Measurements from ENCODE around the gene CDKAL1.

CDKAL1 gene

DNA sequence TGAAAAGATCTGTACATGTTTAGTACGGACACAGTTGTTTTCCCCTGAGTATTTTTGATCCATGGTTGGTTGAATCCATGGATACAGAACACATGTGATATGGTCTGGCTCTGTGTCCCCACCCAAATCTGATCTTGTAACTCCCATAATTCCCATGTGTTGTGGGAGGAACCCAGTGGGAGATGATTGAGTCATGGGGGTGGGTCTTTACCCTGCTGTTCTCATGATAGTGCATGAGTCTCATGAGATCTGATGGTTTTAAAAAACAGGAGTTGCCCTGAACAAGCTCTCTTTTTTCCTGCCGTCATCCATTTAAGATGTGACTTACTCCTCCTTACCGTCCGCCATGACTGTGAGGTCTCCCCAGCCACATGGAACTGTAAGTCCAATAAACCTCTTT is 139.2 kb downstream of the CDKAL1 start:
- ATAC-seq = no peak

DNA sequence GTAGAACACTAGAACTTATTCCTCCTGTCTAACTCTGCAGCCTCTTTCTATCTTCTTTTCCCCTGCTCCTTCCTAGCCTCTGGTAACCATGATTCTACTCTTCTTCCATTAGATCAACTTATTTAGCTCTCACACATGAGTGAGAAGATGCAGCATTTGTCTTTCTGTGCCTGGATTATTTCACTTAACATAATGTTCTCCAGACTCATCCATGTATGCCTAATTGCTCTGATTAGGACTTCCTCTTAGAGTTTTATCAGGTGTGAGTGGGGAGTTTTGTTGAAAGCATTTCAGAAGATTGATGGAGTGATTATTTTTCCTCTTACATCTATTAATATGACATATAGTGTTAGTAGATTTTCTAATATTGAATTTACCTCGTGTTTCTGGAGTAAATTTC is 140.4 kb downstream of the CDKAL1 start:
- TF ChIP-seq ZC3H10 (CRISPR knock-in tag; IDR thresholded peaks at IDR 0.05) (no peak), ESRRG (CRISPR knock-in tag; IDR thresholded peaks at IDR 0.05) (no peak), TOX (CRISPR knock-in tag; IDR thresholded peaks at IDR 0.05; ENCODE audit: borderline replicate concordance) (no peak), TCF4 (CRISPR knock-in tag; IDR thresholded peaks at IDR 0.05; ENCODE audit: borderline replicate concordance) (peak; percentile 89), ZNF565 (CRISPR knock-in tag; conservative IDR thresholded peaks at IDR 0.05; ENCODE audit: low read depth) (no peak), PPARA (CRISPR knock-in tag; IDR thresholded peaks at IDR 0.05; ENCODE audit: borderline replicate concordance) (no peak), ARNTL (CRISPR knock-in tag; IDR thresholded peaks at IDR 0.05; ENCODE audit: borderline replicate concordance, low read depth) (no peak), OSR1 (CRISPR knock-in tag; IDR thresholded peaks at IDR 0.05) (no peak), BACH2 (CRISPR knock-in tag; IDR thresholded peaks at IDR 0.05; ENCODE audit: borderline replicate concordance) (no peak), ISL1 (CRISPR knock-in tag; IDR thresholded peaks at IDR 0.05) (peak; percentile 49), ZNF8 (CRISPR knock-in tag; IDR thresholded peaks at IDR 0.05) (no peak), RARB (CRISPR knock-in tag; IDR thresholded peaks at IDR 0.05) (no peak), ZNF70 (CRISPR knock-in tag; IDR thresholded peaks at IDR 0.05) (no peak), SNAI2 (CRISPR knock-in tag; IDR thresholded peaks at IDR 0.05) (no peak), ZFP3 (CRISPR knock-in tag; IDR thresholded peaks at IDR 0.05) (no peak), ZFP30 (CRISPR knock-in tag; IDR thresholded peaks at IDR 0.05) (no peak), CSDC2 (CRISPR knock-in tag; IDR thresholded peaks at IDR 0.05) (no peak), GLIS3 (CRISPR knock-in tag; IDR thresholded peaks at IDR 0.05) (no peak)
- TF ChIP-seq, protein P1, sequence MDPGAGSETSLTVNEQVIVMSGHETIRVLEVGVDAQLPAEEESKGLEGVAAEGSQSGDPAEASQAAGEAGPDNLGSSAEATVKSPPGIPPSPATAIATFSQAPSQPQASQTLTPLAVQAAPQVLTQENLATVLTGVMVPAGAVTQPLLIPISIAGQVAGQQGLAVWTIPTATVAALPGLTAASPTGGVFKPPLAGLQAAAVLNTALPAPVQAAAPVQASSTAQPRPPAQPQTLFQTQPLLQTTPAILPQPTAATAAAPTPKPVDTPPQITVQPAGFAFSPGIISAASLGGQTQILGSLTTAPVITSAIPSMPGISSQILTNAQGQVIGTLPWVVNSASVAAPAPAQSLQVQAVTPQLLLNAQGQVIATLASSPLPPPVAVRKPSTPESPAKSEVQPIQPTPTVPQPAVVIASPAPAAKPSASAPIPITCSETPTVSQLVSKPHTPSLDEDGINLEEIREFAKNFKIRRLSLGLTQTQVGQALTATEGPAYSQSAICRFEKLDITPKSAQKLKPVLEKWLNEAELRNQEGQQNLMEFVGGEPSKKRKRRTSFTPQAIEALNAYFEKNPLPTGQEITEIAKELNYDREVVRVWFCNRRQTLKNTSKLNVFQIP (CRISPR knock-in tag; IDR thresholded peaks at IDR 0.05; ENCODE audit: borderline replicate concordance, low read depth) = no peak
- TF ChIP-seq, protein P2, sequence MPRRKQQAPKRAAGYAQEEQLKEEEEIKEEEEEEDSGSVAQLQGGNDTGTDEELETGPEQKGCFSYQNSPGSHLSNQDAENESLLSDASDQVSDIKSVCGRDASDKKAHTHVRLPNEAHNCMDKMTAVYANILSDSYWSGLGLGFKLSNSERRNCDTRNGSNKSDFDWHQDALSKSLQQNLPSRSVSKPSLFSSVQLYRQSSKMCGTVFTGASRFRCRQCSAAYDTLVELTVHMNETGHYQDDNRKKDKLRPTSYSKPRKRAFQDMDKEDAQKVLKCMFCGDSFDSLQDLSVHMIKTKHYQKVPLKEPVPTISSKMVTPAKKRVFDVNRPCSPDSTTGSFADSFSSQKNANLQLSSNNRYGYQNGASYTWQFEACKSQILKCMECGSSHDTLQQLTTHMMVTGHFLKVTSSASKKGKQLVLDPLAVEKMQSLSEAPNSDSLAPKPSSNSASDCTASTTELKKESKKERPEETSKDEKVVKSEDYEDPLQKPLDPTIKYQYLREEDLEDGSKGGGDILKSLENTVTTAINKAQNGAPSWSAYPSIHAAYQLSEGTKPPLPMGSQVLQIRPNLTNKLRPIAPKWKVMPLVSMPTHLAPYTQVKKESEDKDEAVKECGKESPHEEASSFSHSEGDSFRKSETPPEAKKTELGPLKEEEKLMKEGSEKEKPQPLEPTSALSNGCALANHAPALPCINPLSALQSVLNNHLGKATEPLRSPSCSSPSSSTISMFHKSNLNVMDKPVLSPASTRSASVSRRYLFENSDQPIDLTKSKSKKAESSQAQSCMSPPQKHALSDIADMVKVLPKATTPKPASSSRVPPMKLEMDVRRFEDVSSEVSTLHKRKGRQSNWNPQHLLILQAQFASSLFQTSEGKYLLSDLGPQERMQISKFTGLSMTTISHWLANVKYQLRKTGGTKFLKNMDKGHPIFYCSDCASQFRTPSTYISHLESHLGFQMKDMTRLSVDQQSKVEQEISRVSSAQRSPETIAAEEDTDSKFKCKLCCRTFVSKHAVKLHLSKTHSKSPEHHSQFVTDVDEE (CRISPR knock-in tag; IDR thresholded peaks at IDR 0.05) = peak; percentile 60; the same call in 1 of the 2 replicates
- TF ChIP-seq, protein P3, sequence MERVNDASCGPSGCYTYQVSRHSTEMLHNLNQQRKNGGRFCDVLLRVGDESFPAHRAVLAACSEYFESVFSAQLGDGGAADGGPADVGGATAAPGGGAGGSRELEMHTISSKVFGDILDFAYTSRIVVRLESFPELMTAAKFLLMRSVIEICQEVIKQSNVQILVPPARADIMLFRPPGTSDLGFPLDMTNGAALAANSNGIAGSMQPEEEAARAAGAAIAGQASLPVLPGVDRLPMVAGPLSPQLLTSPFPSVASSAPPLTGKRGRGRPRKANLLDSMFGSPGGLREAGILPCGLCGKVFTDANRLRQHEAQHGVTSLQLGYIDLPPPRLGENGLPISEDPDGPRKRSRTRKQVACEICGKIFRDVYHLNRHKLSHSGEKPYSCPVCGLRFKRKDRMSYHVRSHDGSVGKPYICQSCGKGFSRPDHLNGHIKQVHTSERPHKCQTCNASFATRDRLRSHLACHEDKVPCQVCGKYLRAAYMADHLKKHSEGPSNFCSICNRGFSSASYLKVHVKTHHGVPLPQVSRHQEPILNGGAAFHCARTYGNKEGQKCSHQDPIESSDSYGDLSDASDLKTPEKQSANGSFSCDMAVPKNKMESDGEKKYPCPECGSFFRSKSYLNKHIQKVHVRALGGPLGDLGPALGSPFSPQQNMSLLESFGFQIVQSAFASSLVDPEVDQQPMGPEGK (CRISPR knock-in tag; IDR thresholded peaks at IDR 0.05; ENCODE audit: borderline replicate concordance) = no peak
- TF ChIP-seq, protein P4, sequence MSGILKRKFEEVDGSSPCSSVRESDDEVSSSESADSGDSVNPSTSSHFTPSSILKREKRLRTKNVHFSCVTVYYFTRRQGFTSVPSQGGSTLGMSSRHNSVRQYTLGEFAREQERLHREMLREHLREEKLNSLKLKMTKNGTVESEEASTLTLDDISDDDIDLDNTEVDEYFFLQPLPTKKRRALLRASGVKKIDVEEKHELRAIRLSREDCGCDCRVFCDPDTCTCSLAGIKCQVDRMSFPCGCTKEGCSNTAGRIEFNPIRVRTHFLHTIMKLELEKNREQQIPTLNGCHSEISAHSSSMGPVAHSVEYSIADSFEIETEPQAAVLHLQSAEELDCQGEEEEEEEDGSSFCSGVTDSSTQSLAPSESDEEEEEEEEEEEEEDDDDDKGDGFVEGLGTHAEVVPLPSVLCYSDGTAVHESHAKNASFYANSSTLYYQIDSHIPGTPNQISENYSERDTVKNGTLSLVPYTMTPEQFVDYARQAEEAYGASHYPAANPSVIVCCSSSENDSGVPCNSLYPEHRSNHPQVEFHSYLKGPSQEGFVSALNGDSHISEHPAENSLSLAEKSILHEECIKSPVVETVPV (CRISPR knock-in tag; IDR thresholded peaks at IDR 0.05) = no peak
- TF ChIP-seq, protein P5, sequence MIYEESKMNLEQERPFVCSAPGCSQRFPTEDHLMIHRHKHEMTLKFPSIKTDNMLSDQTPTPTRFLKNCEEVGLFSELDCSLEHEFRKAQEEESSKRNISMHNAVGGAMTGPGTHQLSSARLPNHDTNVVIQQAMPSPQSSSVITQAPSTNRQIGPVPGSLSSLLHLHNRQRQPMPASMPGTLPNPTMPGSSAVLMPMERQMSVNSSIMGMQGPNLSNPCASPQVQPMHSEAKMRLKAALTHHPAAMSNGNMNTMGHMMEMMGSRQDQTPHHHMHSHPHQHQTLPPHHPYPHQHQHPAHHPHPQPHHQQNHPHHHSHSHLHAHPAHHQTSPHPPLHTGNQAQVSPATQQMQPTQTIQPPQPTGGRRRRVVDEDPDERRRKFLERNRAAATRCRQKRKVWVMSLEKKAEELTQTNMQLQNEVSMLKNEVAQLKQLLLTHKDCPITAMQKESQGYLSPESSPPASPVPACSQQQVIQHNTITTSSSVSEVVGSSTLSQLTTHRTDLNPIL (CRISPR knock-in tag; IDR thresholded peaks at IDR 0.05; ENCODE audit: low read depth) = no peak
- ATAC-seq = no peak

More for the DNA sequence above, 139.2 kb downstream of the CDKAL1 start:
- no peak for TF ChIP-seq ZNF70 (CRISPR knock-in tag; IDR thresholded peaks at IDR 0.05)
- no peak for TF ChIP-seq ZC3H10 (CRISPR knock-in tag; IDR thresholded peaks at IDR 0.05)
- TF ChIP-seq, protein P2 (CRISPR knock-in tag; IDR thresholded peaks at IDR 0.05) = no peak
- no peak for TF ChIP-seq BACH2 (CRISPR knock-in tag; IDR thresholded peaks at IDR 0.05; ENCODE audit: borderline replicate concordance)
- no peak for TF ChIP-seq ZFP30 (CRISPR knock-in tag; IDR thresholded peaks at IDR 0.05)
- no peak for TF ChIP-seq TCF4 (CRISPR knock-in tag; IDR thresholded peaks at IDR 0.05; ENCODE audit: borderline replicate concordance)
- TF ChIP-seq, protein P1 (CRISPR knock-in tag; IDR thresholded peaks at IDR 0.05; ENCODE audit: borderline replicate concordance, low read depth) = no peak

Measured in SK-N-SH treated with all-trans-retinoic acid at 6 μM for 48 hours (cell line).